Right lobe of liver (tissue), 6 donors: ENCODE measurements around the gene KIF6. TPM values are rescaled to one million over a fixed set of nuclear protein-coding genes. Genes with fewer than 3 reads are reported as not detected.

ENCODE experiments used
- ATAC-seq, 4 donors: fragments of 200-7000 bp; cut with Tn5 transposase; one replicate each; pipeline ENCODE4 v1.9.1; 2020; ENCODE audit warnings: mild to moderate bottlenecking in 4 of 4, moderate library complexity in 4 of 4
- DNase-seq, 3 donors: peaks; one replicate each; pipeline ENCODE4 v3.0.0-alpha.2; 2020
- H3K27ac ChIP-seq, 3 donors: fragments of 200-600 bp; one replicate each; pipeline ENCODE4 v1.8.0; 2022
- H3K27me3 ChIP-seq, 2 donors: fragments of 200-600 bp; one replicate each; pipeline ENCODE4 v1.8.0; 2022
- H3K36me3 ChIP-seq, 4 donors: fragments of 200-600 bp; sonication (generic) in 1 of 4; one replicate each; pipeline versions ENCODE4 v1.5.1 to v1.8.0; 2017 to 2022; ENCODE audit warnings: control low read depth in 1 of 4
- H3K4me1 ChIP-seq, 4 donors: fragments of 200-600 bp; sonication (generic) in 1 of 4; one replicate each; pipeline versions ENCODE4 v1.5.1 to v1.8.0; 2017 to 2022; ENCODE audit warnings: control low read depth in 1 of 4
- H3K4me3 ChIP-seq, 3 donors: fragments of 200-600 bp; one replicate each; pipeline ENCODE4 v1.8.0; 2022
- H3K9me3 ChIP-seq, 4 donors: fragments of 200-600 bp; sonication (generic) in 1 of 4; one replicate each; pipeline versions ENCODE4 v1.5.1 to v1.8.0; 2017 to 2022; ENCODE audit warnings: control low read depth in 1 of 4
- CTCF ChIP-seq, 4 donors: fragments of 200-600 bp in 3 of 4; fragments of 450-650 bp in 1 of 4; IDR thresholded peaks; one replicate each; pipeline versions ENCODE4 v1.5.1 to v1.8.0; 2016 to 2022; ENCODE audit warnings: antibody characterized with exemption in 4 of 4, mild to moderate bottlenecking in 2 of 4
- POLR2A ChIP-seq: fragments of 450-650 bp; IDR thresholded peaks from one replicate; pipeline ENCODE4 v1.6.1; 2017; ENCODE audit warnings: antibody characterized with exemption, mild to moderate bottlenecking
- WGBS: methylation state at CpG from one replicate; pipeline ENCODE4 v1.1.6; 2018; ENCODE audit warnings: low coverage, low lambda C conversion rate; ENCODE audit not compliant: insufficient coverage; ENCODE audit errors: missing lambda C conversion rate; 5-methylcytosine and 5-hydroxymethylcytosine counted together
- intact Hi-C, 2 donors: fragments of 100-400 bp; cut with DNase I; formaldehyde crosslinking; loops; one replicate each; pipeline versions ENCODE4 v1.11.2 to v1.14.1; 2022
- total RNA-seq, 6 experiments: library from RNA; depleted of rRNA in 2 of 6; stranded (reverse); fragments of >200 nt in 2 of 6; fragmentation: NEBNext Ultra II Directional in 3 of 6; extraction: Animal tissue kit (Norgen Biotek cat#: 25700) in 3 of 6; gene quantifications; one replicate each; pipeline versions ENCODE4 v1.1.0 to v1.2.4, GENCODE V29; 2016 to 2023
- donor health status: DM: no; HTN: yes; CAD: no.
- donor health status: DM: no; HTN: no; CAD: no.
- donor health status: DM: no; HTN: no; CAD: no.
- donor health status: DM: no; HTN: yes; CAD: no.
- donor health status: DM: no; HTN: yes; CAD: no.

Gene KIF6
- total RNA-seq, 6 experiments from 2014 or later = 0.18 to 0.83 (median 0.37) TPM; not detected in 2

- TF ChIP-seq POLR2A (no peak), CTCF (IDR thresholded peaks at IDR 0.05) (no peak)
- no peak for DNase-seq
- intact Hi-C loops = loop anchor here (5.0 to 10.0 kb wide), 2 partner anchors 440 to 447 kb away; no protein-coding TSS in a partner anchor
- H3K9me3 ChIP-seq = no peaks in the 10 kb centered on the region
- peaks cover 0 to 18% (median 0%) of the 10 kb centered on the region in 4 donors for H3K4me1 ChIP-seq
- 39% methylated on average over 4 of the region's 28 CpGs for WGBS
- H3K36me3 ChIP-seq = no peaks in the 10 kb centered on the region
- peak within 1 kb of the TSS in 2 of 3 donors; percentile 27 to 28 for H3K4me3 ChIP-seq
- peak in 1 of 4 donors; percentile 1 for ATAC-seq
- peaks cover 0 to 10% of the 10 kb centered on the region in 2 donors for H3K27me3 ChIP-seq
- no peak within 1 kb of the TSS for H3K27ac ChIP-seq
These were observed 410.9 kb downstream of the KIF6 start, which contains the start of gene KCNK17 for GRCh38 chr6:39314273-39314795. Gene KCNK17 (minus strand): TSS chr6:39314419. CDS start chr6:39314320, 99 bp downstream.

- ATAC-seq (peak in 3 of 4 donors; percentile 1 to 7 (median 5)), DNase-seq (no peak)
- H3K27me3 ChIP-seq = peaks cover 0 to 10% of the 10 kb centered on the region in 2 donors
- intact Hi-C loops = loop anchor here (5.0 to 10.0 kb wide), 2 partner anchors 439 to 446 kb away; no protein-coding TSS in a partner anchor
- H3K4me1 ChIP-seq = peaks cover 0 to 18% (median 0%) of the 10 kb centered on the region in 4 donors
- under 1% methylated on average over 31 of the region's 80 CpGs for WGBS
- no peaks in the 10 kb centered on the region for H3K36me3 ChIP-seq
- no peaks in the 10 kb centered on the region for H3K9me3 ChIP-seq
- H3K27ac ChIP-seq = no peak overlapping the region
- H3K4me3 ChIP-seq = peak overlapping the region in 2 of 3 donors; percentile 27 to 28
- TF ChIP-seq POLR2A (no peak), CTCF (IDR thresholded peaks at IDR 0.05) (no peak)
These were observed 411.5 kb downstream of the KIF6 start for GRCh38 chr6:39313526-39314272.

DNA sequence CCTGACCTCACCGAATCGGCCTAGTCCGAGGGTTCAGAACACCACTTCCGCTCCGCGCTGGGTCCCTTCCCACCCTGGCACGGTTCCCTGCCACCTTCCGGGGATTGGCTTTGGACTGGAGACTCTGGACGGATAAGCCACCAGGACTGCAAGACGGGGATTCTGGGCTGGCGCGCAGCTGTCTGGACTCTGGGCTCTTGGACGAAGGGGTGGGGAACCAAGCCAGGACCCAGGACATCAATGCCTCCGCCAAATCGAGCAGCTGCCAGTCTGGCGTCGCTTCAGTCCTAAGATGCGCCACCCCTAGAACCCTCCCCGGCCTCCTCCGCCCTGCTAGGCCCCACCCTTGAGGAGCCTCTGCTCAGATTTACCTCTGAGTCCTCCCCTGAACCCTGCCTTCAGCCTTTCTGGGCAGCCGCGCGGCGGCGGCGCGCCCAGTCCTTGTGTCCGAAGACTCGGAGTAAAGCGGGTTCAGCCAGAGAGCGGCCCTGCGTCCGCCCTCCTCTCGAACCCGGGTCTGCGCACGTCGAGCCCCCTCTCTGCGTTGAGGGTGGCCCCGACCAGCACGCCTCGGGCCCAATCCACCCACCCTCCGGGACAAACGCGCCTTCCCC is 412.2 kb downstream of the KIF6 start:
- Histone ChIP-seq H3K4me1 (peaks cover 0 to 18% (median 0%) of the 10 kb centered on the region in 4 donors), H3K27ac (no peak overlapping the region), H3K36me3 (no peaks in the 10 kb centered on the region), H3K4me3 (peak overlapping the region in 2 of 3 donors; percentile 27 to 28), H3K27me3 (peaks cover 0 to 10% of the 10 kb centered on the region in 2 donors), H3K9me3 (no peaks in the 10 kb centered on the region)
- ATAC-seq (peak; percentile 44 to 76 (median 64)), DNase-seq (peak; percentile 58 to 85 (median 81))
- no peak for TF ChIP-seq POLR2A
- no peak for TF ChIP-seq CTCF (IDR thresholded peaks at IDR 0.05)
- intact Hi-C loops = loop anchor here (5.0 to 10.0 kb wide), 2 partner anchors 438 to 446 kb away; no protein-coding TSS in a partner anchor
- whole genome bisulfite sequencing = 11% methylated on average over 15 of the region's 45 CpGs

DNA sequence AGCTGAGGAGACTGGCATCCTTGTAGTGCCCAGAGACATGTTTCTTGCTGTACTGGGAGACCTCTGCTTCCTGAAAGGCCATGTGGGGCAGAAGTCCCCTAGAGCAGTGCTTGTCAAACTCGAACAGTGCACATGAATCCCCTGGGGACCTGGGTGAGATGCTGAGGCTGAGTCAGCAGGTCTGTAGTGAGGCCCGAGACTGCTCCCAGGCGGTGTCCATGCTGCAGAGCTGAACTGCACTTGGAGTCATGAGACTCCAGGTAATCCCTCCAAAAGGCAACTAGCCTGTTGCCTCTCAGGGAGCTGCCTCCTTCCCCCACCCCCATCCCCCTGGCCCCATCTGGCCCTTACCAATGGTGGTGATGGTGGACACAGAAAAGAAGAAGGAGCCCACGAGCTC is 414.7 kb downstream of the KIF6 start:
- H3K27ac ChIP-seq = no peak overlapping the region
- intact Hi-C loops = loop anchor here (5.0 to 10.0 kb wide), 2 partner anchors 436 to 443 kb away; no protein-coding TSS in a partner anchor
- no peak for ATAC-seq
- 80% methylated on average over 1 of the region's 4 CpGs for WGBS
- no peak overlapping the region for H3K4me3 ChIP-seq
- H3K9me3 ChIP-seq = no peaks in the 10 kb centered on the region
- H3K36me3 ChIP-seq = no peaks in the 10 kb centered on the region
- peaks cover 0 to 10% of the 10 kb centered on the region in 2 donors for H3K27me3 ChIP-seq
- peaks cover 0 to 18% (median 0%) of the 10 kb centered on the region in 4 donors for H3K4me1 ChIP-seq
- TF ChIP-seq POLR2A (no peak), CTCF (IDR thresholded peaks at IDR 0.05) (no peak)
- DNase-seq = no peak
